Mesenchymal stem cell (in vitro differentiated cells and primary cell): ENCODE results near the gene ZBTB34.

Experiments
- DNase-seq: peaks from one replicate; pipeline ENCODE4 v3.0.0-alpha.2; 2013
- H2AFZ ChIP-seq: one replicate; pipeline ENCODE4 v1.6.1; 2013; ENCODE audit warnings: low read depth, mild to moderate bottlenecking, control low read depth, inconsistent platforms, low read length, moderate library complexity
- H2AK5ac ChIP-seq: 2 replicates; pipeline ENCODE4 v1.6.1; 2013; ENCODE audit warnings: low read length, moderate library complexity, mild to moderate bottlenecking, inconsistent platforms; ENCODE audit not compliant: severe bottlenecking
- H2BK120ac ChIP-seq: one replicate; pipeline ENCODE4 v1.6.1; 2013; ENCODE audit warnings: low read depth, mild to moderate bottlenecking, inconsistent platforms, low read length, moderate library complexity
- H2BK12ac ChIP-seq, 2 experiments: one replicate each; pipeline ENCODE4 v1.6.1; 2013; ENCODE audit warnings: inconsistent platforms in 2 of 2, low read length in 2 of 2, mild to moderate bottlenecking in 2 of 2, moderate library complexity in 2 of 2, control low read depth in 1 of 2
- H2BK15ac ChIP-seq: one replicate; pipeline ENCODE4 v1.6.1; 2013; ENCODE audit warnings: mild to moderate bottlenecking, low read depth, inconsistent platforms; ENCODE audit not compliant: poor library complexity, severe bottlenecking
- H2BK5ac ChIP-seq: 2 replicates; pipeline ENCODE4 v1.6.1; 2013; ENCODE audit warnings: low read depth, mild to moderate bottlenecking, low read length, control low read depth, inconsistent platforms; ENCODE audit not compliant: poor library complexity, severe bottlenecking
- H3K14ac ChIP-seq, 2 experiments: one replicate each; pipeline ENCODE4 v1.6.1; 2013; ENCODE audit warnings: inconsistent platforms in 2 of 2, low read length in 2 of 2, control low read depth in 1 of 2, mild to moderate bottlenecking in 1 of 2, moderate library complexity in 1 of 2
- H3K18ac ChIP-seq, 2 experiments: one replicate each; pipeline ENCODE4 v1.6.1; 2013; ENCODE audit warnings: inconsistent platforms in 2 of 2, low read length in 2 of 2, control low read depth in 1 of 2, low read depth in 1 of 2, mild to moderate bottlenecking in 1 of 2
- H3K23ac ChIP-seq, 2 experiments: one replicate each; pipeline ENCODE4 v1.6.1; 2013; ENCODE audit warnings: inconsistent platforms in 2 of 2, low read length in 2 of 2, mild to moderate bottlenecking in 2 of 2, moderate library complexity in 2 of 2, control low read depth in 1 of 2
- H3K27ac ChIP-seq: 2 replicates; pipeline ENCODE4 v1.5.1; 2013; ENCODE audit warnings: mild to moderate bottlenecking, moderate library complexity, low read length, control low read depth, inconsistent platforms; ENCODE audit not compliant: poor library complexity, severe bottlenecking
- H3K27me3 ChIP-seq, 2 experiments: 2 replicates each; pipeline versions ENCODE4 v1.6.1 to v1.7.0; 2013; ENCODE audit warnings: low read length in 2 of 2, mild to moderate bottlenecking in 2 of 2, moderate library complexity in 2 of 2, control low read depth in 1 of 2, inconsistent platforms in 1 of 2; ENCODE audit not compliant: control insufficient read depth in 1 of 2, insufficient read depth in 1 of 2
- H3K36me3 ChIP-seq, 2 experiments: 2 replicates each; pipeline versions ENCODE4 v1.6.1 to v1.7.0; 2013; ENCODE audit warnings: low read length in 2 of 2, control low read depth in 1 of 2, inconsistent platforms in 1 of 2, low read depth in 1 of 2, mild to moderate bottlenecking in 1 of 2; ENCODE audit not compliant: insufficient read depth in 2 of 2, control insufficient read depth in 1 of 2
- H3K4ac ChIP-seq, 2 experiments: one replicate each; pipeline ENCODE4 v1.6.1; 2013; ENCODE audit warnings: inconsistent platforms in 2 of 2, low read length in 2 of 2, mild to moderate bottlenecking in 2 of 2, moderate library complexity in 2 of 2, control low read depth in 1 of 2, low read depth in 1 of 2
- H3K4me1 ChIP-seq: 2 replicates; pipeline ENCODE4 v1.6.1; 2013; ENCODE audit warnings: low read depth, low read length, control low read depth; ENCODE audit not compliant: control insufficient read depth, insufficient read depth
- H3K4me2 ChIP-seq: 2 replicates; pipeline ENCODE4 v1.6.1; 2013; ENCODE audit warnings: low read length, mild to moderate bottlenecking, inconsistent platforms; ENCODE audit not compliant: poor library complexity, severe bottlenecking
- H3K4me3 ChIP-seq, 2 experiments: 2 replicates each; pipeline versions ENCODE4 v1.5.1 to v1.7.0; 2013; ENCODE audit warnings: low read length in 2 of 2, mild to moderate bottlenecking in 2 of 2, control low read depth in 1 of 2, low read depth in 1 of 2; ENCODE audit not compliant: insufficient read depth in 1 of 2
- H3K79me1 ChIP-seq: replicated peaks from 2 replicates; pipeline ENCODE4 v1.6.1; 2013; ENCODE audit warnings: mild to moderate bottlenecking, control low read depth, low read length, inconsistent platforms; ENCODE audit not compliant: poor library complexity, severe bottlenecking
- H3K9ac ChIP-seq: 2 replicates; pipeline ENCODE4 v1.7.0; 2013; ENCODE audit warnings: mild to moderate bottlenecking, low read length, moderate library complexity
- H3K9me3 ChIP-seq: 2 replicates; pipeline ENCODE4 v1.7.0; 2013; ENCODE audit warnings: mild to moderate bottlenecking, low read length; ENCODE audit not compliant: control insufficient read depth
- H4K8ac ChIP-seq: one replicate; pipeline ENCODE4 v1.6.1; 2013; ENCODE audit warnings: inconsistent platforms, mild to moderate bottlenecking, low read length, moderate library complexity
- H4K91ac ChIP-seq: one replicate; pipeline ENCODE4 v1.6.1; 2013; ENCODE audit warnings: mild to moderate bottlenecking, low read length, inconsistent platforms
- WGBS: methylation state at CpG from one replicate; pipeline ENCODE4 v1.1.7; 2013; ENCODE audit warnings: mixed read lengths; 5-methylcytosine and 5-hydroxymethylcytosine counted together

ZBTB34 gene

DNA sequence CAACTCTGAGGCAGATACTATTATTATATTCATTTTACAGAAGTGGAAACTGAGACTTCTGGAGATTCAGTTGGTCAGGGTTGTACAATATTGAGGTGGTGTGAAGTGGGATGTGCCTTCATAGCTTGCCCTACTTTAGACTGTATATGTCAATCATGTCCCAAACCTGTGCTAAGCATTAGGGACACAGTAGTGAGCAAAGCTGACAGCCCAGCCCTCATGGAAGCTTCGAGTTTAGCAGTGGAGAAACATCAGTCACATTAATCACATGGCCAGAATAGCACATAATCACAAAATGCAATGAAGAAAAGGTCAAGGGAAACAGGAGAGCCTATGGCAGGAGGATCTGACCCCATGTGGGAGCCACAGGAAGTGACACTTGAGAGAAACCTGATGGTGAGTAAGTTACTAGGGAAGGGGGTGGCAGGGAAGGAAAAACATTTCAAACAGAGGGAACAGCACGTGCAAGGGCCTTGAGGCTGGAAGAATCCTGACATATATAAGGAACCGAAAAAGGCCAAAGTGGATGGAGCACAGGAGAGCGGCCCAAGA lies 33.7 kb downstream of the ZBTB34 start:
- no peak overlapping the region for H2AK5ac ChIP-seq
- no peaks in the 10 kb centered on the region for H3K36me3 ChIP-seq
- H2BK15ac ChIP-seq, result no peak overlapping the region
- no peak overlapping the region for H3K18ac ChIP-seq
- no peak overlapping the region for H2BK12ac ChIP-seq
- no peak overlapping the region for H3K4ac ChIP-seq
- no peak overlapping the region for H3K9ac ChIP-seq
- no peak overlapping the region for H3K27ac ChIP-seq
- H3K27me3 ChIP-seq, result peaks cover 0 to 6% of the 10 kb centered on the region in 2 experiments
- DNase-seq, result no peak
- H3K4me1 ChIP-seq, result no peaks in the 10 kb centered on the region
- no peak overlapping the region for H3K14ac ChIP-seq
- no peak overlapping the region for H3K4me2 ChIP-seq
- H2BK5ac ChIP-seq, result no peak overlapping the region
- H3K79me1 ChIP-seq, result no peaks in the 10 kb centered on the region
- no peak overlapping the region for H3K4me3 ChIP-seq
- no peak overlapping the region for H2BK120ac ChIP-seq
- no peak overlapping the region for H4K91ac ChIP-seq
- no peak overlapping the region for H4K8ac ChIP-seq
- no peak overlapping the region for H2AFZ ChIP-seq
- 70% methylated on average over 4 of the region's 4 CpGs for whole genome bisulfite sequencing
- H3K9me3 ChIP-seq, result no peaks in the 10 kb centered on the region
- H3K23ac ChIP-seq, result no peak overlapping the region

DNA sequence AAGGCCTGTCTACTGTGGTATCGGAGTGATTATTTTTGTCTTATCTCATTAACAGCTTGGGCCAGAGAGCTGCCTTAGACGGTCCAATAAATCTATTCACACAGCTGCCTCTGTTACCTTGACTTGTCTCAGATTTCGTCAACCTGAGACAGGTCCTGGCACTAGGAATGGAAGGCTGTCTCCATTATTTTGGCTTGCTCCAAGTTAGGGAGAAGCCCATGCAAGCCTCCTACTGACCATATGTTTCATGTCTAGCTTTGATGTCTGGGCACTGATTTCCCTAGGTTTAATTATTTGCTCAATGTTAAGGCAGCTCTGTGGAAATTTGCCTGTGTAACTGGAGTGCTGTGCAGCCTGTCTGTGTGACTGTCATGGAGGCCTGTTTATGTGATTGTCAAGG lies 41.8 kb downstream of the ZBTB34 start:
- Histone ChIP-seq H3K4me1 (no peaks in the 10 kb centered on the region), H2BK12ac (no peak overlapping the region), H3K36me3 (no peaks in the 10 kb centered on the region), H2BK120ac (no peak overlapping the region), H3K4ac (no peak overlapping the region), H3K27ac (no peak overlapping the region), H2BK5ac (no peak overlapping the region), H3K14ac (no peak overlapping the region), H2AFZ (no peak overlapping the region), H3K79me1 (no peaks in the 10 kb centered on the region), H3K4me2 (no peak overlapping the region), H2BK15ac (no peak overlapping the region), H3K9me3 (no peaks in the 10 kb centered on the region), H3K4me3 (no peak overlapping the region), H4K8ac (no peak overlapping the region), H3K18ac (no peak overlapping the region), H3K23ac (no peak overlapping the region), H3K9ac (no peak overlapping the region), H2AK5ac (no peak overlapping the region), H3K27me3 (peaks cover 10 to 25% of the 10 kb centered on the region in 2 experiments), H4K91ac (no peak overlapping the region)
- DNase-seq, result no peak
- 88% methylated on average over 3 of the region's 3 CpGs for WGBS

DNA sequence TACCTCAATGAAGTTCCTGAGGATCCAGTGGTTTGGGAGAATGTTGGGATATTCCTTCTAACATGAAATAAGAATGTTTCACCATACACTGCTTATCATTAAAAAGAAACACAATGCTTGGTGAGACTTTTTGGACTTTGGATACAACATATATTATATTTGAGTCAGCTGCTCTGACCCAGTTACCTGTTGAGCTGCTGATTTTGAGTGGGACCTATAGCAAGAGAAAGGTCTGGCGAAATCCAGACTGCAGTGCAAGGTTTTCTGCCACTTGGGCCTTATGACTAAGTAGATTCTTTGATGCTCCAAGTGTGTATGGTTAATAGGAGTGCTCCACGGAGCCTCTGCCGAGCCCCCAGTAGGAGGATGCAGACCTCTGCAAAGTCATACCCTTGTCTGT lies 44.1 kb downstream of the ZBTB34 start:
- Histone ChIP-seq H2BK120ac (no peak overlapping the region), H3K79me1 (no peaks in the 10 kb centered on the region), H4K91ac (no peak overlapping the region), H3K4me1 (no peaks in the 10 kb centered on the region), H3K18ac (no peak overlapping the region), H3K9me3 (no peaks in the 10 kb centered on the region), H3K9ac (no peak overlapping the region), H3K27ac (no peak overlapping the region), H3K36me3 (no peaks in the 10 kb centered on the region), H2BK15ac (no peak overlapping the region), H2BK12ac (no peak overlapping the region), H2BK5ac (no peak overlapping the region), H2AK5ac (no peak overlapping the region), H4K8ac (no peak overlapping the region), H3K4ac (no peak overlapping the region), H2AFZ (no peak overlapping the region), H3K23ac (no peak overlapping the region), H3K4me2 (no peak overlapping the region), H3K4me3 (no peak overlapping the region), H3K27me3 (peaks cover 27 to 44% of the 10 kb centered on the region in 2 experiments), H3K14ac (no peak overlapping the region)
- 80% methylated on average over 3 of the region's 3 CpGs for WGBS
- no peak for DNase-seq

DNA sequence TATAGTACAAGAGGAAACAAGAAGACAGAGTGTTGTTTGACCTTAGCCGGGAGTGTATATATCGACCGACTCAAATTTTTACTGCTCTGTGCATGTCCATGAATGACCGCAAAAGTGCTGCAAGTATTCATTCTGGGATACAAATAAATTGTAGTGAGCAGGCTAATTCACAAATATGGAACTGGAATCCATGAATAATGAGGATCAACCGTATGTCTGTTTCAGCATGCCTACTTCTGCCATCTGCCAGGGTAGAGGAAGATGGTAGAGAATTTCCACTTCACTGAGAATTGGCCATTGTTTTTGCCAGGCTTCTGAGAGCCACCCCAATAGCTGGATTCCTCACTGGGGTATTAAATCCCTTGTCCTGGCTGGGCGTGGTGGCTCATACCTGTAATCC lies 45.7 kb downstream of the ZBTB34 start:
- Histone ChIP-seq H3K9me3 (peaks cover under 1% of the 10 kb centered on the region), H3K18ac (no peak overlapping the region), H3K4me1 (no peaks in the 10 kb centered on the region), H3K36me3 (no peaks in the 10 kb centered on the region), H2BK12ac (no peak overlapping the region), H2AFZ (no peak overlapping the region), H2AK5ac (no peak overlapping the region), H3K4me3 (no peak overlapping the region), H2BK15ac (no peak overlapping the region), H3K27ac (no peak overlapping the region), H3K23ac (no peak overlapping the region), H3K9ac (no peak overlapping the region), H3K27me3 (peaks cover 30 to 47% of the 10 kb centered on the region in 2 experiments), H2BK5ac (no peak overlapping the region), H3K14ac (no peak overlapping the region), H4K8ac (no peak overlapping the region), H3K79me1 (no peaks in the 10 kb centered on the region), H3K4ac (no peak overlapping the region), H3K4me2 (no peak overlapping the region), H4K91ac (no peak overlapping the region), H2BK120ac (no peak overlapping the region)
- WGBS, result 92% methylated on average over 6 of the region's 6 CpGs
- no peak for DNase-seq
